Glutamatergic neuron (in vitro differentiated cells): ENCODE results near the gene KRTAP25-1. TPM values are rescaled to one million over a fixed set of nuclear protein-coding genes. Genes with fewer than 3 reads are reported as not detected.

Experiments
- DNase-seq: peaks from one replicate; pipeline ENCODE4 v3.0.0; 2022
- H3K27ac Mint-ChIP-seq: one replicate; pipeline ENCODE4 v1.8.0; 2020; ENCODE audit warnings: mild to moderate bottlenecking, mixed read lengths, inconsistent platforms; ENCODE audit not compliant: unreplicated experiment
- H3K27me3 Mint-ChIP-seq: one replicate; pipeline ENCODE4 v1.8.0; 2020; ENCODE audit warnings: mild to moderate bottlenecking, moderate library complexity, mixed read lengths, inconsistent platforms; ENCODE audit not compliant: unreplicated experiment
- H3K36me3 Mint-ChIP-seq: one replicate; pipeline ENCODE4 v1.8.0; 2020; ENCODE audit warnings: mild to moderate bottlenecking, mixed read lengths, inconsistent platforms; ENCODE audit not compliant: unreplicated experiment
- H3K4me1 Mint-ChIP-seq: one replicate; pipeline ENCODE4 v1.8.0; 2020; ENCODE audit warnings: mild to moderate bottlenecking, low read depth, mixed read lengths, inconsistent platforms; ENCODE audit not compliant: unreplicated experiment
- H3K4me3 Mint-ChIP-seq: one replicate; pipeline ENCODE4 v1.8.0; 2020; ENCODE audit warnings: mild to moderate bottlenecking, mixed read lengths, inconsistent platforms; ENCODE audit not compliant: unreplicated experiment
- H3K9me3 Mint-ChIP-seq: one replicate; pipeline ENCODE4 v1.8.0; 2020; ENCODE audit warnings: mild to moderate bottlenecking, moderate library complexity, mixed read lengths, inconsistent platforms; ENCODE audit not compliant: unreplicated experiment
- CTCF ChIP-seq: fragments of 200-600 bp; sonication (generic); IDR thresholded peaks from one replicate; pipeline ENCODE4 v1.5.0; 2021; ENCODE audit not compliant: partially characterized antibody, unreplicated experiment
- long read RNA-seq: library from polyadenylated mRNA; unstranded; transcript quantifications from one replicate; pipeline ENCODE4 v2.0.0, GENCODE V29; 2020; ENCODE audit not compliant: unreplicated experiment
- total RNA-seq: library from RNA; stranded (reverse); fragmentation: NEBNext Ultra II Directional; extraction: Animal tissue kit (Norgen Biotek cat#: 25700); gene quantifications from one replicate; pipeline ENCODE4 v1.2.1, GENCODE V29; 2021; ENCODE audit not compliant: unreplicated experiment

Gene KRTAP25-1
- total RNA-seq: not detected
- long read RNA-seq: 0 reads

GRCh38 chr21:30289215-30289614 lies at the start of gene KRTAP25-1:
TSS of gene KRTAP25-1 (minus strand) at chr21:30289514. CDS start at chr21:30289490, 24 bp downstream.
- Mint-ChIP-seq H3K4me1 (no peaks in the 10 kb centered on the region), H3K27ac (no peak within 1 kb of the TSS), H3K36me3 (no peaks in the 10 kb centered on the region), H3K4me3 (no peak within 1 kb of the TSS), H3K9me3 (no peaks in the 10 kb centered on the region), H3K27me3 (no peaks in the 10 kb centered on the region)
- no peak for TF ChIP-seq CTCF
- DNase-seq: no peak

- Mint-ChIP-seq H3K27me3 (no peaks in the 10 kb centered on the region), H3K4me3 (no peak overlapping the region), H3K4me1 (no peaks in the 10 kb centered on the region), H3K9me3 (no peaks in the 10 kb centered on the region), H3K27ac (no peak overlapping the region), H3K36me3 (no peaks in the 10 kb centered on the region)
- no peak for DNase-seq
- TF ChIP-seq CTCF: no peak
Observed at GRCh38 chr21:30338717-30339116, 49.4 kb upstream of the KRTAP25-1 start.

- H3K36me3 Mint-ChIP-seq: no peaks in the 10 kb centered on the region
- TF ChIP-seq CTCF: no peak
- DNase-seq: no peak
- H3K4me3 Mint-ChIP-seq: no peak overlapping the region
- no peak overlapping the region for H3K27ac Mint-ChIP-seq
- no peaks in the 10 kb centered on the region for H3K27me3 Mint-ChIP-seq
- H3K4me1 Mint-ChIP-seq: no peaks in the 10 kb centered on the region
- H3K9me3 Mint-ChIP-seq: no peaks in the 10 kb centered on the region
Observed at GRCh38 chr21:30337772-30338171, 48.5 kb upstream of the KRTAP25-1 start.

GRCh38 chr21:30337276-30337744 lies 48.0 kb upstream of the KRTAP25-1 start, which contains the start of gene KRTAP27-1:
TSS of gene KRTAP27-1 (minus strand) at chr21:30337694. CDS start at chr21:30337668, 26 bp downstream.
- H3K36me3 Mint-ChIP-seq: no peaks in the 10 kb centered on the region
- no peaks in the 10 kb centered on the region for H3K4me1 Mint-ChIP-seq
- no peaks in the 10 kb centered on the region for H3K9me3 Mint-ChIP-seq
- no peak within 1 kb of the TSS for H3K4me3 Mint-ChIP-seq
- DNase-seq: no peak
- H3K27me3 Mint-ChIP-seq: no peaks in the 10 kb centered on the region
- no peak within 1 kb of the TSS for H3K27ac Mint-ChIP-seq
- TF ChIP-seq CTCF: no peak

GRCh38 chr21:30336596-30336995 lies 47.3 kb upstream of the KRTAP25-1 start:
- no peak overlapping the region for H3K27ac Mint-ChIP-seq
- H3K4me1 Mint-ChIP-seq: no peaks in the 10 kb centered on the region

More at GRCh38 chr21:30336596-30336995, 47.3 kb upstream of the KRTAP25-1 start:
- DNase-seq: no peak
- H3K9me3 Mint-ChIP-seq: no peaks in the 10 kb centered on the region
- H3K36me3 Mint-ChIP-seq: no peaks in the 10 kb centered on the region
- H3K27me3 Mint-ChIP-seq: no peaks in the 10 kb centered on the region
- no peak for TF ChIP-seq CTCF
- H3K4me3 Mint-ChIP-seq: no peak overlapping the region
